GM23338 (cell line): ENCODE measurements around the gene CYP4F2.
"Not testable (repeated sequence)": the region's sequence is repeated elsewhere in the genome, so short reads cannot be mapped to it uniquely, and the experiment has no call there.

ENCODE experiments used
- CREB1 ChIP-seq: fragments of 250-450 bp; sonication (Bioruptor Pico); IDR thresholded peaks from 2 replicates; pipeline ENCODE4 v1.5.0; 2020; ENCODE audit warnings: low read depth, mild to moderate bottlenecking, moderate library complexity
- CTCF ChIP-seq, 2 experiments: fragments of 200-600 bp in 1 of 2; sonication (generic) in 1 of 2; conservative IDR thresholded peaks; 2 replicates each; pipeline versions ENCODE4 v1.5.1 to v1.6.1; 2016 to 2017; ENCODE audit warnings: antibody characterized with exemption in 2 of 2, low read depth in 2 of 2, mild to moderate bottlenecking in 2 of 2, moderate library complexity in 1 of 2
- ETS1 ChIP-seq: IDR thresholded peaks from 2 replicates; pipeline ENCODE4 v1.6.1; 2016; ENCODE audit warnings: antibody characterized with exemption
- EZH2 ChIP-seq: fragments of 200-600 bp; sonication (generic); IDR thresholded peaks from one replicate; pipeline ENCODE4 v1.8.0; 2017; ENCODE audit warnings: antibody characterized with exemption, mild to moderate bottlenecking, low read depth; ENCODE audit not compliant: unreplicated experiment
- POLR2AphosphoS5 ChIP-seq: IDR thresholded peaks from 2 replicates; pipeline ENCODE4 v1.6.1; 2016; ENCODE audit warnings: antibody characterized with exemption, low read depth
- REST ChIP-seq: IDR thresholded peaks from one replicate; pipeline ENCODE4 v1.6.1; 2018; ENCODE audit warnings: antibody characterized with exemption; ENCODE audit not compliant: unreplicated experiment
- STAT1 ChIP-seq: IDR thresholded peaks from one replicate; pipeline ENCODE4 v1.6.1; 2016; ENCODE audit warnings: antibody characterized with exemption; ENCODE audit not compliant: unreplicated experiment
- ZNF331 ChIP-seq: fragments of 250-450 bp; sonication (Bioruptor Pico); IDR thresholded peaks from 2 replicates; pipeline ENCODE4 v1.5.0; 2020; ENCODE audit warnings: low read depth, mild to moderate bottlenecking, moderate library complexity

- TF ChIP-seq CTCF (conservative IDR thresholded peaks at IDR 0.05; ENCODE audit: low read depth in 2 of 2); REST; ETS1; ZNF331 (CRISPR knock-in tag); EZH2; STAT1; CREB1 (CRISPR knock-in tag); POLR2AphosphoS5: not testable (repeated sequence)
Observed at GRCh38 chr19:15899561-15899960, 1.7 kb upstream of the CYP4F2 start.
